Endothelial cell (in vitro differentiated cells): ENCODE results near the gene ARMCX2. TPM values are rescaled to one million over a fixed set of nuclear protein-coding genes. Genes with fewer than 3 reads are reported as not detected.
"Not testable (repeated sequence)": the region's sequence is repeated elsewhere in the genome, so short reads cannot be mapped to it uniquely, and the experiment has no call there.

ENCODE experiments used
- DNase-seq: peaks from one replicate; pipeline ENCODE4 v3.0.0; 2021; ENCODE audit warnings: low spot score
- H3K27ac Mint-ChIP-seq: one replicate; pipeline ENCODE4 v1.8.0; 2021; ENCODE audit warnings: mixed read lengths, inconsistent platforms; ENCODE audit not compliant: unreplicated experiment
- H3K27me3 Mint-ChIP-seq: one replicate; pipeline ENCODE4 v1.8.0; 2021; ENCODE audit warnings: mild to moderate bottlenecking, moderate library complexity, mixed read lengths, inconsistent platforms; ENCODE audit not compliant: unreplicated experiment
- H3K36me3 Mint-ChIP-seq: one replicate; pipeline ENCODE4 v1.8.0; 2021; ENCODE audit warnings: mild to moderate bottlenecking, low read depth, mixed read lengths, inconsistent platforms; ENCODE audit not compliant: unreplicated experiment
- H3K4me1 Mint-ChIP-seq: one replicate; pipeline ENCODE4 v1.8.0; 2021; ENCODE audit warnings: mild to moderate bottlenecking, mixed read lengths, inconsistent platforms; ENCODE audit not compliant: unreplicated experiment
- H3K4me3 Mint-ChIP-seq: one replicate; pipeline ENCODE4 v1.8.0; 2021; ENCODE audit warnings: mild to moderate bottlenecking, mixed read lengths, inconsistent platforms; ENCODE audit not compliant: unreplicated experiment
- H3K9me3 Mint-ChIP-seq: one replicate; pipeline ENCODE4 v1.8.0; 2021; ENCODE audit warnings: mixed read lengths, inconsistent platforms; ENCODE audit not compliant: unreplicated experiment
- total RNA-seq: library from RNA; stranded (reverse); fragmentation: NEBNext Ultra II Directional; extraction: Animal tissue kit (Norgen Biotek cat#: 25700); gene quantifications from one replicate; pipeline ENCODE4 v1.2.1, GENCODE V29; 2021; ENCODE audit not compliant: unreplicated experiment
- TF ChIP-seq, protein P1 (sequence below): fragments of 200-600 bp; sonication (generic); IDR thresholded peaks from one replicate; pipeline ENCODE4 v1.5.0; 2021; ENCODE audit warnings: antibody characterized with exemption; ENCODE audit not compliant: unreplicated experiment

The ARMCX2 gene
- total RNA-seq, 1 donor from 2014 or later, result 147 TPM

DNA sequence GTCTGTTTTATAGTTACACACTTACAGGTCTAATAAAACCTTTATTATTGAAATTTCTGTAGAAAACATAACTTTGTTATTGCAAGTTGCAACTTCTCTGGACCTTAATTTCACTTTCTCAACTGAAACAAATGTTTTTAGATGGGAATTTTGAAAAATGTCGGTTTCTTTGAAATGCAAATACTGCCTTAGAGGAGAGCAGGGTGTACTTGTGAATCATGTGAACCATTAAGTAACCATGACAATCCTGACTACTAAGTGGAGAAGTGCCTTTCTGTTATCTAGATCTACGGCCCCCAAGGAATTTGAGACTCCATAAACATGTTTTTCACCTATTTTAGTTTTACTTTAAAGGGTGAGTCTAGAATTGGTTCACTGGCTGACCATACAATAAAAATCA, 8.5 kb upstream of the ARMCX2 start:
- no peaks in the 10 kb centered on the region for H3K9me3 Mint-ChIP-seq
- H3K4me3 Mint-ChIP-seq, result no peak overlapping the region

DNA sequence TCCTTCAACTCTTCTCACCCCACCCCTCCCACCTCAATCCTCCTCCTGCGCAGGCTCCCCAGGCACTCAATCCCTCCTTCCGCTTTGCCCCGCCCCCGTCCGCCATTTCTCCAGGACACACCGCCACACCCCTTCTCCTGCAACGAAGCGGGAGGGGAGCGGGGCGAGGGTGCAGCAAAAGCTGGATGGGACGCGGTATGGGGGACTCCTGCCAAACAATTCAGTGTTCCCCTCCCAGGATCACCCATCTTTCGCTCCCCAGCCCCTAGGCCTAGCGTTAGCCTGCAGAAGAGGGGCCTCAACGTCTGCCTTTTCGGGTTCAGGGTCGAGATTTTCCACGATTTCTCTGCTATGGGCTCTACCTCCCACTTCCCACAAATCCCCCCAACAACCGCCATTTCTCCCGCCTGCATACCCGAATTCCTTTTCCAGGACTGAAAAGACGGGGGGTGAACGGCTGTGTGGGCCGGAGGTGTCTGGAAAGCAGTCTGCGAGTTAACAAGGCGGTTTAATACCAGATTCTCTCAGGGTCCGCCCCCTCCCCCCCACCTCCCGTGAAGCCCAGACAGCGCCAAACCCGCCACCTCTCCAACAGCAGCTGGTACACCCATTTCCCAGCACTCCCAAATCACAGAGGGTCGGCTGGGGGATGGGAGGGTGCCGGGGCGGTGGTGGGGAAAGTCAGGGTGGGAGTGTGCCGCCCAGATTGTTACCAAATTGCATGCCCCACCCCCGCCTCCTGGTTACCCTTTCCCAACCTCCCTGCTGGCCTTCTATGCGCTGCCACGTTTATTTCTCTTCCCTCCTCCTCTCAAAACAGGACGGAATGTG, 774 bp downstream of the ARMCX2 start:
- no peaks in the 10 kb centered on the region for H3K9me3 Mint-ChIP-seq
- DNase-seq, result peak; percentile 51
- TF ChIP-seq, protein P1, sequence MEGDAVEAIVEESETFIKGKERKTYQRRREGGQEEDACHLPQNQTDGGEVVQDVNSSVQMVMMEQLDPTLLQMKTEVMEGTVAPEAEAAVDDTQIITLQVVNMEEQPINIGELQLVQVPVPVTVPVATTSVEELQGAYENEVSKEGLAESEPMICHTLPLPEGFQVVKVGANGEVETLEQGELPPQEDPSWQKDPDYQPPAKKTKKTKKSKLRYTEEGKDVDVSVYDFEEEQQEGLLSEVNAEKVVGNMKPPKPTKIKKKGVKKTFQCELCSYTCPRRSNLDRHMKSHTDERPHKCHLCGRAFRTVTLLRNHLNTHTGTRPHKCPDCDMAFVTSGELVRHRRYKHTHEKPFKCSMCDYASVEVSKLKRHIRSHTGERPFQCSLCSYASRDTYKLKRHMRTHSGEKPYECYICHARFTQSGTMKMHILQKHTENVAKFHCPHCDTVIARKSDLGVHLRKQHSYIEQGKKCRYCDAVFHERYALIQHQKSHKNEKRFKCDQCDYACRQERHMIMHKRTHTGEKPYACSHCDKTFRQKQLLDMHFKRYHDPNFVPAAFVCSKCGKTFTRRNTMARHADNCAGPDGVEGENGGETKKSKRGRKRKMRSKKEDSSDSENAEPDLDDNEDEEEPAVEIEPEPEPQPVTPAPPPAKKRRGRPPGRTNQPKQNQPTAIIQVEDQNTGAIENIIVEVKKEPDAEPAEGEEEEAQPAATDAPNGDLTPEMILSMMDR, result no peak
- no peaks in the 10 kb centered on the region for H3K27me3 Mint-ChIP-seq
- H3K4me3 Mint-ChIP-seq, result peak overlapping the region; percentile 93
- peaks cover 12% of the 10 kb centered on the region for H3K4me1 Mint-ChIP-seq
- peaks cover 5% of the 10 kb centered on the region for H3K36me3 Mint-ChIP-seq
- H3K27ac Mint-ChIP-seq, result peak overlapping the region; percentile 5

More for the DNA sequence above, 8.5 kb upstream of the ARMCX2 start:
- H3K4me1 Mint-ChIP-seq, result peaks cover 3% of the 10 kb centered on the region
- peaks cover 4% of the 10 kb centered on the region for H3K36me3 Mint-ChIP-seq
- H3K27ac Mint-ChIP-seq, result no peak overlapping the region
- TF ChIP-seq, protein P1, result no peak
- no peaks in the 10 kb centered on the region for H3K27me3 Mint-ChIP-seq
- no peak for DNase-seq

DNA sequence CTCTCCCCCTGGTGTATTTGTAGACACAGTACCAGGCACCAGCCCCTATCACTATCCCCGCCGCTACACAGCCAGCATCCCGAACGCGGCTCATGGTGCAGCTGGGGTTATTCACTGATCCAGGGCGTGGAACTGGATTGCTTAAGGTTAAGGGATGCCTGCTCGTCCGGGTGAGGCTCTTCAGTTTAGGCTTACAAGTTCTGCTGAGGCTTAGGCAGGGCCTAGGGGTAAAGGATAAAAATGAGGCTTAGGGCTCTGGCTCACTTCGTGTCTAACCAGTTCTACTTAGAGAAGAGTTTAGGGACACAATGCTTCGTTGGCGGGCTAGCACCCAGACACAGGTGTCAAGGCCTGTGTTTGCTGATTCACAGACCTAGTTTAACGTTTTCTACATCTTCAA, 2.2 kb downstream of the ARMCX2 start:
- TF ChIP-seq, protein P1, result no peak
- peaks cover 5% of the 10 kb centered on the region for H3K36me3 Mint-ChIP-seq

GRCh38 chrX:101656817-101657216, 2.8 kb downstream of the ARMCX2 start:
- Mint-ChIP-seq H3K27me3 (no peaks in the 10 kb centered on the region), H3K9me3 (no peaks in the 10 kb centered on the region), H3K4me3 (no peak overlapping the region), H3K27ac (no peak overlapping the region), H3K36me3 (peaks cover 5% of the 10 kb centered on the region), H3K4me1 (peaks cover 9% of the 10 kb centered on the region)
- TF ChIP-seq, protein P1, result no peak
- no peak for DNase-seq

More for the DNA sequence above, 2.2 kb downstream of the ARMCX2 start:
- peak overlapping the region; percentile 89 for H3K4me3 Mint-ChIP-seq
- H3K27me3 Mint-ChIP-seq, result no peaks in the 10 kb centered on the region
- no peaks in the 10 kb centered on the region for H3K9me3 Mint-ChIP-seq
- no peak overlapping the region for H3K27ac Mint-ChIP-seq
- H3K4me1 Mint-ChIP-seq, result peaks cover 9% of the 10 kb centered on the region
- no peak for DNase-seq

GRCh38 chrX:101655534-101655933, 4.1 kb downstream of the ARMCX2 start:
- no peak overlapping the region for H3K27ac Mint-ChIP-seq
- no peak overlapping the region for H3K4me3 Mint-ChIP-seq
- no peak for DNase-seq

DNA sequence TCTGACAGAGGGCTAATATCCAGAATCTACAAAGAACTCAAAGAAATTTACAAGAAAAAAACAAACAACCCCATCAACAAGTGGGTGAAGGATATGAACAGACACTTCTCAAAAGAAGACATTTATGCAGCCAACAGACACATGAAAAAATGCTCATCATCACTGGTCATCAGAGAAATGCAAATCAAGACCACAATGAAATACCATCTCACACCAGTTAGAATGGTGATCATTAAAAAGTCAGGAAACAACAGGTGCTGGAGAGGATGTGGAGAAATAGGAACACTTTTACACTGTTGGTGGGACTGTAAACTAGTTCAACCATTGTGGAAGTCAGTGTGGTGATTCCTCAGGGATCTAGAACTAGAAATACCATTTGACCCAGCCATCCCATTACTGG, 11.9 kb downstream of the ARMCX2 start:
- not testable (repeated sequence) for H3K4me3 Mint-ChIP-seq, H3K27me3 Mint-ChIP-seq, H3K9me3 Mint-ChIP-seq, DNase-seq, H3K27ac Mint-ChIP-seq, H3K4me1 Mint-ChIP-seq, H3K36me3 Mint-ChIP-seq

More at GRCh38 chrX:101655534-101655933, 4.1 kb downstream of the ARMCX2 start:
- H3K36me3 Mint-ChIP-seq, result peaks cover 5% of the 10 kb centered on the region
- no peaks in the 10 kb centered on the region for H3K9me3 Mint-ChIP-seq
- H3K27me3 Mint-ChIP-seq, result no peaks in the 10 kb centered on the region
- H3K4me1 Mint-ChIP-seq, result peaks cover 9% of the 10 kb centered on the region
- TF ChIP-seq, protein P1, result no peak
